Panc1 (cell line): ENCODE data around the gene UGT1A8. TPM values are rescaled to one million over a fixed set of nuclear protein-coding genes. Genes with fewer than 3 reads are reported as not detected.

Experiments
- ATAC-seq: fragments of 200-7000 bp; cut with Tn5 transposase; 2 replicates; pipeline ENCODE4 v1.9.1; 2020; ENCODE audit warnings: mild to moderate bottlenecking, moderate library complexity
- BruUV-seq: library from RNA; stranded (reverse); fragments of 400-500 nt; replicated peaks from 2 replicates; lab custom pipeline; 2021; lab: Mats Ljungman, UMichigan
- CTCF ChIA-PET: fragments of 300-600 bp; sonication (Branson Sonifier 250); formaldehyde crosslinking; loops from one replicate; lab custom pipeline; 2022; ENCODE audit warnings: antibody characterized with exemption; lab: Charles Lee
- POLR2A ChIA-PET: fragments of 300-600 bp; sonication (Branson Sonifier 250); formaldehyde crosslinking; loops from one replicate; lab custom pipeline; 2022; ENCODE audit warnings: antibody characterized with exemption; lab: Charles Lee
- DNase-seq: peaks from one replicate; pipeline ENCODE4 v3.0.0-alpha.2; 2010; ENCODE audit warnings: low read depth, low spot score
- H3K27ac ChIP-seq: 2 replicates; pipeline ENCODE4 v1.5.1; 2011; ENCODE audit warnings: mild to moderate bottlenecking, low read length, inconsistent platforms
- H3K27me3 ChIP-seq: fragments of 200-500 bp; sonication (Bioruptor generic); 2 replicates; pipeline ENCODE4 v1.6.0; 2014; ENCODE audit warnings: low read length, inconsistent platforms; ENCODE audit not compliant: control insufficient read depth, insufficient read depth
- H3K36me3 ChIP-seq: fragments of 200-500 bp; sonication (Bioruptor generic); 2 replicates; pipeline ENCODE4 v1.5.1; 2014; ENCODE audit warnings: inconsistent platforms, mild to moderate bottlenecking, low read length, moderate library complexity; ENCODE audit not compliant: control insufficient read depth, insufficient read depth
- H3K4me1 ChIP-seq: 2 replicates; pipeline ENCODE4 v1.5.1; 2011; ENCODE audit warnings: inconsistent platforms, mild to moderate bottlenecking, low read length, moderate library complexity; ENCODE audit not compliant: control insufficient read depth, insufficient read depth
- H3K4me3 ChIP-seq, 2 experiments: 2 replicates each; pipeline ENCODE4 v1.5.1; 2011 to 2012; ENCODE audit warnings: low read depth in 2 of 2, low read length in 2 of 2, mild to moderate bottlenecking in 2 of 2, inconsistent platforms in 1 of 2, moderate library complexity in 1 of 2
- H3K9me3 ChIP-seq: fragments of 200-500 bp; sonication (Bioruptor generic); 2 replicates; pipeline ENCODE4 v1.5.1; 2014; ENCODE audit warnings: low read depth, mild to moderate bottlenecking, inconsistent platforms, low read length, moderate library complexity; ENCODE audit not compliant: control insufficient read depth, insufficient read depth
- CTCF ChIP-seq: fragments of 450-650 bp; IDR thresholded peaks from 2 replicates; pipeline ENCODE4 v1.5.1; 2017; ENCODE audit warnings: mild to moderate bottlenecking
- POLR2AphosphoS5 ChIP-seq: IDR thresholded peaks from 2 replicates; pipeline ENCODE4 v1.6.1; 2012; ENCODE audit warnings: mild to moderate bottlenecking, low read depth, low read length, moderate library complexity
- REST ChIP-seq, 2 experiments: IDR thresholded peaks; 2 replicates each; pipeline ENCODE4 v1.6.1; 2011 to 2012; ENCODE audit warnings: low read depth in 2 of 2, control low read depth in 1 of 2, low read length in 1 of 2, mild to moderate bottlenecking in 1 of 2, moderate library complexity in 1 of 2; ENCODE audit not compliant: insufficient read depth in 1 of 2
- SIN3A ChIP-seq: IDR thresholded peaks from 2 replicates; pipeline ENCODE4 v1.6.1; 2012; ENCODE audit warnings: low read depth, mild to moderate bottlenecking, low read length, moderate library complexity, borderline replicate concordance; ENCODE audit not compliant: insufficient read depth
- TCF7L2 ChIP-seq: IDR thresholded peaks from 2 replicates; pipeline ENCODE4 v1.6.1; 2011; ENCODE audit warnings: mild to moderate bottlenecking, low read depth, low read length, inconsistent platforms
- in situ Hi-C: cut with HindIII; loops from 2 replicates; pipeline ENCODE4 v1.10.0; 2016; ENCODE audit warnings: low sequenced_read_pairs, low pct_unique_long_range_greater_than_20kb
- intact Hi-C: fragments of 100-400 bp; cut with micrococcal nuclease; formaldehyde crosslinking; loops from one replicate; pipeline ENCODE4 v1.10.0; 2022; ENCODE audit not compliant: unreplicated experiment
- total RNA-seq: library from RNA; stranded (reverse); gene quantifications from one replicate; pipeline ENCODE4 v1.2.1, GENCODE V29; 2021; ENCODE audit not compliant: unreplicated experiment

UGT1A8 gene
- total RNA-seq, 1 experiment from 2014 or later = 0.15 TPM

- in situ Hi-C loops = no loop called here
- Histone ChIP-seq H3K27me3 (no peaks in the 10 kb centered on the region), H3K9me3 (no peaks in the 10 kb centered on the region), H3K4me1 (no peaks in the 10 kb centered on the region), H3K4me3 (no peak overlapping the region), H3K36me3 (no peaks in the 10 kb centered on the region), H3K27ac (no peak overlapping the region)
- ATAC-seq (no peak), DNase-seq (no peak)
- BruUV-seq = no TSS peak
- intact Hi-C loops = no loop called here
- ChIA-PET CTCF (no interaction called here), POLR2A (no interaction called here)
- no peak for TF ChIP-seq POLR2AphosphoS5
- TF ChIP-seq REST (IDR thresholded peaks at IDR 0.05; ENCODE audit: insufficient read depth in 1 of 2, low read depth in 2 of 2, low read length in 1 of 2) = no peak
- TF ChIP-seq SIN3A = no peak
- no peak for TF ChIP-seq TCF7L2
- TF ChIP-seq CTCF = no peak
Observed at GRCh38 chr2:233650981-233651380, 33.5 kb downstream of the UGT1A8 start.

- Histone ChIP-seq H3K36me3 (no peaks in the 10 kb centered on the region), H3K4me1 (no peaks in the 10 kb centered on the region), H3K27ac (no peak overlapping the region), H3K9me3 (no peaks in the 10 kb centered on the region), H3K4me3 (no peak overlapping the region), H3K27me3 (no peaks in the 10 kb centered on the region)
- DNase-seq (no peak), ATAC-seq (no peak)
- TF ChIP-seq SIN3A = no peak
- TF ChIP-seq TCF7L2 = no peak
- no peak for TF ChIP-seq REST (IDR thresholded peaks at IDR 0.05; ENCODE audit: insufficient read depth in 1 of 2, low read depth in 2 of 2, low read length in 1 of 2)
- no peak for TF ChIP-seq POLR2AphosphoS5
- TF ChIP-seq CTCF = no peak
- in situ Hi-C loops (no loop called here), intact Hi-C loops (no loop called here)
- ChIA-PET POLR2A (no interaction called here), CTCF (no interaction called here)
- no TSS peak for BruUV-seq
Observed at GRCh38 chr2:233651430-233651829, 34.0 kb downstream of the UGT1A8 start.
